Stimulated activated CD4-positive, alpha-beta T cell treated with anti-CD3 and anti-CD28 coated beads, Interleukin-12 subunit alpha, Interleukin-12 subunit beta, amount 100 ng/mL, for 4 hours (primary cell): ENCODE results near the gene C13orf46.
"Not testable (repeated sequence)": the region's sequence is repeated elsewhere in the genome, so short reads cannot be mapped to it uniquely, and the experiment has no call there.

Experiments
- DNase-seq: peaks from one replicate; pipeline ENCODE4 v3.0.0-alpha.2; 2020

Gene C13orf46

GRCh38 chr13:113919761-113920559 lies 53.9 kb downstream of the C13orf46 start:
- DNase-seq: no peak

DNA sequence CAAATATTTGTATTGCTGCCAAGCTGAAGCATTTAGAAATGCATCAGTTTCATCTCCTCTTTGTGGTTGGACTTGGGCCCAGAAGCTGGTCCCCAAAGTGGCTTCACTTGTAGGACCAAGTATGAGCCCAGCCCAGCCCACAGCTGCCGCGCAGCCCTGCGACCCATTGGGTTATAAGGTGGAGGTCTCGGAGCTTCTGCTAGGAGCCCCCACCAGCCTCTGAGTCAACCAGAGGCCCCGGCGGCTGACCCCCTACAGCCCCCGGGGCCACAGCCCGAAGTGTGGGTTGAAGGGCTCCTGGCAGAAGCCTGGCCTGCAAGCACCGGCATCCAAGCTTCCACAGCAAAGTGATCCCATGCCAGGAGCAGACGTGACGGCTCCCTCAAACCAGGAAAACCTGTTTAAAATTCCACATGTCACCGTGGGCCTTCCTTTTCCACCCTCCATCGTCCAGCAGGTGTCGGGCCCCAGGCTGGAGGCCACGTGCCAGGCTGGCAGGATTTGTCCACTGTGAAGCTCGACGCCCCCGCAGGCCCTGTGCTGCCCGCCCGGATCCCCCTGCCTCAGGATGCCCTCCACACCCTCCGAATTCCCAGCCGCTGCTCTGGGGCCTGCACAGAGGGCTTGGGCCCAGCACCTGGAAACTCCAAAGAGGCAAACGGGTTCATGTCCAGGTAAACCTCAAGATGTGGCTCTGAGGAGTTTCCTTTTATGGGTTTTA lies 54.7 kb downstream of the C13orf46 start:
- no peak for DNase-seq

DNA sequence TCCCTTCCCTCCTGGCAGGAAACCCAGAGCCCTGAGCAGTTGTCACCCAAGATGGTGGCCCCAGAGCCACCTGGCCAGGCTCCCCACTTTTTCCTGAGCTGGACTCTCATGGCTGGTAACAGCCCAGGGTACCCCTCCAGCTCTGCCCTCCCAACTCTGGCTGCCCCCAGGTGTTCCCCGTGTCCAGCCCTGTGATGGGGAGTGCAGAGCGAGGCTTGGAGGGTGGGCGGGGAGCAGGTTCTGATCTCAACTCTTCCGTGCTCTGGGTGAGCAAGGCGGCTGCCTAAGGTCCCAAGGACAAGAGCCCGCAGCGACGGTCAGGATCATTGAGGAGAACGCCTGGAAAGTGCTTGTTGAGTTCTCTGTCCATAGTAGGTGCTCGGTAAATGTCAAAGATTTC lies 55.3 kb downstream of the C13orf46 start:
- DNase-seq: no peak

- DNase-seq: no peak
Observed at GRCh38 chr13:113917594-113918371, 56.1 kb downstream of the C13orf46 start.

GRCh38 chr13:113917096-113917495 lies 56.8 kb downstream of the C13orf46 start:
- no peak for DNase-seq

- no peak for DNase-seq
Observed at GRCh38 chr13:113916330-113916815, 57.5 kb downstream of the C13orf46 start.

- no peak for DNase-seq
Observed at GRCh38 chr13:113915786-113916329, 58.0 kb downstream of the C13orf46 start.

DNA sequence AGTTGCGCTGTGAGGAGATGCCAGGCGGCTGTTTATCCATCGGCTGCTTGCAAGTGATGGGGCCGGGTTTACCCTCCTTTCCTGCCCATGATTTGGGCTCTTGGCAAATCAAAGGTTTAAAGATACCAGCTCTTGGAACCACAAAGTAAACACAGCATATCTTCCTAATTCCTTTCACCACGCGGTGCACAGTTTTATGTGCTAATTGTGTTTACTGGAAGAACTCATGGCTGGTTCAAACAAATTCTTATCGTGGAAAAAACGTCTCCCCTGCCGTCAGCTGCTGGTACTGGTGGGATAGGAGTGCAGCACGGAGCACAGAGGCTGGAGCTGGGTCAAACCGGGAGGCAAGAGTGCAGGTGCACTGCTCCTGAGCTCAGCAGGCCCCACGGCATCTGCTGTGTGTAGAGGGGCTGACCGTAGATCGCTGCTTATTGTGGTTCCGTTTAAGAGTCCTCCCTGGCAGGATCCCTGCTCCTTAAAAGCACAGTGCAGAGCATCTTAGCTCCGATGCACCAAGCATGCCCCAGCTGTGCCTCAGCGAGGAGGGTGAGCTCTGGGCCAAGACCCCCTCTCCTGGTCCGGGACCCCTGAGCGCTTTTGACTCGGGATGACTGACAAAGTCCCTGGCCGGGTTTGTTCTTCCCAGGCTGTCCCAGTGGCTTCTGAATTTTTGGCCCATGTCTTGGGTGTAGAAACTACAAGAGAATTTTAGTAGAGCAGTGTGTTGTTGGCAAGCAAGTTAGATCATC lies 58.7 kb downstream of the C13orf46 start:
- no peak for DNase-seq

GRCh38 chr13:113914333-113915011 lies 59.4 kb downstream of the C13orf46 start:
- DNase-seq: no peak

DNA sequence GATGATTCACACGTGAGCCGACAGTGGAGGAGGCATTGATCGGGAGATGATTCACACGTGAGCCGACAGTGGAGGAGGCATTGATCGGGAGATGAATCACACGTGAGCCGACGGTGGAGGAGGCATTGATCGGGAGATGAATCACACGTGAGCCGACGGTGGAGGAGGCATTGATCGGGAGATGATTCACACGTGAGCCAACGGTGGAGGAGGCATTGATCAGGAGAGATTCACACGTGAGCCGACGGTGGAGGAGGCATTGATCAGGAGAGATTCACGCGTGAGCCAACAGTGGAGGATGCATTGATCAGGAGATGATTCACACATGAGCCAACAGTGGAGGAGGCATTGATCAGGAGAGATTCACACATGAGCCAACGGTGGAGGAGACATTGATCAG lies 60.0 kb downstream of the C13orf46 start:
- not testable (repeated sequence) for DNase-seq

GRCh38 chr13:113913408-113913807 lies 60.5 kb downstream of the C13orf46 start:
- not testable (repeated sequence) for DNase-seq

DNA sequence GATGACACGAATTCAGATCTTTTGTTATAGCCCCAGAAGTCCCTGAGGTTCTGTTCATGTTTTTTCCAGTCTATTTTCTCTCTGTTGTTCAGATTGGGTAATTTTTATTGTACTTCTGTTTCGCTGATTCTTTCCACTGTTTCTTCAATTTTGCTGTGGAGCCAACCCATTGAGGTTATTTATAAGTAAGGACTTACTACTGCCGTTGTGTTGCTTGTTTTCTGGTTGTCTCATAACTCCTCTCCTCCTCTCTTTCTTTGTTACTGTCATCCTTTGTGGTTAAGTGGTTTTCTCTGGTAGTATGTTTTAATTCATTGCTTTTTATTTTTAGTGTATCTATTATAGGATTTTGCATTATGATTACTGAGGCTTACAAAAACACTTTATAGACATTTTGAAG lies 61.3 kb downstream of the C13orf46 start:
- DNase-seq: no peak

DNA sequence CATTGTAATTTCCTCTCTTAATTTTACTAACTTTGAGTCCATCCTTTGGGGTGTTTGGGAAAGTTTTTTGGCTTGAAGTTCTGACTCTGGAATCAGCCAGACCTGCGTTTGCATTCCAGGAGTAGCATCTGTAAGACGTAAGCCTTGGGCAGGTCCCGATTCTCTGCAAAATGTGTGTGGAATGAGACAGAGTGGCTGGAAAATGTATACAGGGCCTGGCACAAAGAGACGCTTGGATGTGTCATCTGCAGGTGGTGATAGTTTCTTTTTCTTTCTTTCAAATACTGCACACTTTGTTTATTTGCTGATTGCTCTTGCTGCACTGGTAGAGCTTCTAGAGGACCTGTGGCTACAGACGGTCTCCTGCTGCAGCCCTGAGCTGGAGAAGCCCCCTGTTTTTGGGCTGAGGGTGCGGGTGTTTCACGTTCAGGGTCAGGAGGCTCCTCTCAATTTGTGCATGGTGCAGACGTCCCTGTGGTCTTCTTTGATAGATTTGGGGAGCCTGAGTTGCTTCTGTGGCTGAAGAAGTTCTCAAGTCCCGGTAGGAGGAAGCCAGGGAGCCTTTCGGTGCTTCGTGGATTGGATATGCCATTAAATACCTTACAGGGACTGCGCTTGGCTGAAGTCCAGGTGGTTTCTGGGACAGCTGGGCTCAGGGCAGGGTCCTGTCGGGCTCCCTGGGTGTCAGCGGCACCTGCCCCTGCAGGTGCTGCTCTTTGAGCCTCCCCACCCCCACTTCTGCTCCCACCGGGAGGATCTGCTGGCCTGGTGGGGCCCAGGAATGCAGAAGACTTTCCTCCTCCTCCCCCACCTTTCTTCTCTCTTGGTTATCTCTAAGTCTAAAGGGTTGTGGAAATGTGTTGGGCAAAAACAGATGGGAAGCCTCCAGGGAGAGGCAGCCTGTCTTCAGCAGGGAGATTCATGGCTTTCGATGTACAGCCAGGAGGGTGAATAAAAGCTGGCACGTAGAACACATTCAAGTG lies 66.0 kb downstream of the C13orf46 start:
- DNase-seq: no peak

- no peak for DNase-seq
Observed at GRCh38 chr13:113906571-113906970, 67.3 kb downstream of the C13orf46 start.

- no peak for DNase-seq
Observed at GRCh38 chr13:113905942-113906341, 67.9 kb downstream of the C13orf46 start.

DNA sequence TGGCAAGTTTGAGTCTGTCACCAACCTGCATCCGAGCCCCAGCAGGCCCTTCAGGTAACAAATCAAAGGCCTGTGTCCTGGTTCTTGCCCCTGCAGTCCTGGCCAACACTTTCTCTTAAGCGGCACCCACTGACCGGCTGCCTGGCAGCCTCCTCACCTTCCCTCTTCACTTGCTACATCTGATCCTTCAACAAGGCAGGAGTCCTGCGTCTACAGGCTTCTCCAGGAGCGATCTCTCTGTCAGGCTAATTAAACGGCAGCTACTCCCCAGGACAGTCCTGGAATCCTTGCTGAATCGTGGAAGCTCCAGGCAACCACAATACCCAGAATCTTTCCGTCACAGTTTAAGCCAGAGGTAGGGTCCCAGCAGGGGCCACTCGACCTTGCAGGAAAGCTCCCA lies 68.9 kb downstream of the C13orf46 start:
- DNase-seq: no peak

- no peak for DNase-seq
Observed at GRCh38 chr13:113904411-113904810, 69.5 kb downstream of the C13orf46 start.

DNA sequence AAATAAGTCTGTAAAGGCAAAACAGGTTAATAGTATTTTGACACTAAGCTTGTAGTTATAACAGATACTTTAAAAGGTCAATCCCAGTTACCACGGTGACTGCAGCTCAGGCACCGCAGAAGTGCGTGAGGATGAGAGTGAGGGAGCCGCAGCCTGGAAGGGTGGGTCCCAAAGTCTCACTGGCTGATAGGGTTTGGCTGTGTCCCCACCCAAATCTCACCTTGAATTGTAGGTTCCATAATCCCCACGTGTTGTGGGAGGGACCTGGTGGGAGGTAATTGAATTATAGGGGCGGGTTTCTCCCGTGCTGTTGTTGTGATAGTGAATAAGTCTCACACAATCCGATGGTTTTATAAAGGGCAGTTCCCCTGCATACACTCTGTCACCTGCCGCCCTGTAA lies 70.0 kb downstream of the C13orf46 start:
- no peak for DNase-seq
